ENCODE results near the gene DTD1. TPM values are rescaled to one million over a fixed set of nuclear protein-coding genes. Genes with fewer than 3 reads are reported as not detected.

Gene DTD1
- polyA plus RNA-seq, 3 donors: 20.6 to 25.9 (median 24.5) TPM

GRCh38 chr20:18647777-18648176, 59.9 kb downstream of the DTD1 start:
- 48 to 90% (median 84%) methylated on average over 1 to 2 of the region's 2 CpGs for WGBS, 3 donors

GRCh38 chr20:18650224-18650623, 62.4 kb downstream of the DTD1 start:
- WGBS, 3 donors: 72 to 89% (median 80%) methylated on average over 5 of the region's 5 CpGs
- H3K27ac ChIP-seq (ENCODE audit: low read depth, low read length): no peak overlapping the region

More at GRCh38 chr20:18647777-18648176, 59.9 kb downstream of the DTD1 start:
- no peak overlapping the region for H3K27ac ChIP-seq (ENCODE audit: low read depth, low read length)

- WGBS, 3 donors: 56 to 64% (median 57%) methylated on average over 1 of the region's 1 CpG
- H3K27ac ChIP-seq (ENCODE audit: low read depth, low read length): no peak overlapping the region
These were observed 66.0 kb downstream of the DTD1 start for GRCh38 chr20:18653736-18654447.

- H3K27ac ChIP-seq (ENCODE audit: low read depth, low read length): no peak overlapping the region
- WGBS, 3 donors: 89 to 95% (median 90%) methylated on average over 1 of the region's 1 CpG
These were observed 66.6 kb downstream of the DTD1 start for GRCh38 chr20:18654448-18654773.

- WGBS, 3 donors: 84 to 87% (median 85%) methylated on average over 4 of the region's 4 CpGs
- H3K27ac ChIP-seq (ENCODE audit: low read depth, low read length): no peak overlapping the region
These were observed 69.7 kb downstream of the DTD1 start for GRCh38 chr20:18657575-18657974.

DNA sequence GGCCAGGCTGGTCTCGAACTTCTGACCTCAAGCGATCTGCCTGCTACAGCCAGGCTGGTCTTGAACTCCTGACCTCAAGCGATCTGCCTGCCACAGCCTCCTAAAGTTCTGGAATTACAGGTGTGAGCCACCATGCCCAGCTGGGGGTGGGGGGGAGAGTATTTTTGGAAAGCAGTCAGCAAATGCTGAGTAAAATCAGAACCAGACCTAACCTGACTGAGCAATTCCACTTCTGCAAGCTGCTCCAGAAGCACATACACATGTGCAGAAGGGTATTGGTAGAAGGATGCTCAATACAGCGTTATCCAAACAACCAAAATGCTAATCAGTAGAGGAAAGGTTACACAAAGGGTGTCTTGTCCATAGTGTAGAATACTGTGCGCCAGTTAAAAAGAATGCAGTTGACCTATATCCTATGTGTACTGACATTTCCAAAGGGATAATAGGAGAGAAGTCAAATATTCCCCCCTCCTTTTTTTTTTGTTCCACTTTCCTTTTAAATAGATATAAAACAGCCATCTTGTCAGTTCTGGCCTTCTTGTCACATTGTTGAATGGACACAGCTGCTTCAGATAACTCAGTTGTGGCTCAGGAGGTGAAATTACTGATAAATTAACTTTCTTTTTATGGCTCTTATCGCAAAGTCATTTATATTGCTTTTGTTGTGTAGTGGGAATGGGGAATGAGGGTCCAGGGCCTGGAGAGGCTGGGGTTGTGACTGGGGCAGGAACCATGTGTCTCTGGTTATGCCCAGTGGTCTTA, 74.6 kb downstream of the DTD1 start:
- H3K27ac ChIP-seq (ENCODE audit: low read depth, low read length): no peak overlapping the region
- 93 to 97% (median 94%) methylated on average over 6 of the region's 6 CpGs for WGBS, 3 donors

- 86 to 92% (median 92%) methylated on average over 2 of the region's 2 CpGs for WGBS, 3 donors
- no peak overlapping the region for H3K27ac ChIP-seq (ENCODE audit: low read depth, low read length)
These were observed 76.1 kb downstream of the DTD1 start for GRCh38 chr20:18663932-18664331.

GRCh38 chr20:18665135-18665534, 77.3 kb downstream of the DTD1 start:
- WGBS, 3 donors: 92 to 94% (median 92%) methylated on average over 2 of the region's 2 CpGs
- no peak overlapping the region for H3K27ac ChIP-seq (ENCODE audit: low read depth, low read length)

DNA sequence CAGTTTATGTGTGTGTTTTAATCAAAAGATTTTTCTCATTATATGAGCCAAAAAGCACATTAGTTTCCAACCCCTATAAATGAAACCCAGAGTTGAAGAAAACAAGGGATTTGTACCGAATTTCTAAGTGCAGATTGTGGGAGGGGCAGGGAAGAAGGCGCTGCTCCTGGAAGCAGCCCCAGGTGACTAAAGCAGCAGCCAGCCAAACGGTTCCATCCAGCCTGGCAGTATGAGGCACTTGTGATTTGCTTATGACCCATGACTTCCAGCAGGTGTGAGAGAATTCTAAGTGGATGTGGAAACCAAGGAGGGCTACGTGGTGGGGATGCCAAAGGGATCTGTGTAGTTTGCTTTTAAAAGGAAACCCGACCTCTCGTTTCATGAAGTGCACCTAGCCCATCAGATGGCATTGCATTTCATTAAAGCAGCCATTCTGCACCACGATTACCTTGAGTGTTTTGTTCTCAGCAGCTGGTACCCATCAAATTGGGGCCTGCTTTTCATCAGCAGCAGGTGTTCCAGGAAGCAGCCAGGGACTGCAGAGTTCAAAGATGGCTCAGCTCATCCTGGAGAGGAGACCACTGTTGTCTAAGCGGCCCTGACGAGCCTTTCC, 79.1 kb downstream of the DTD1 start:
- H3K27ac ChIP-seq (ENCODE audit: low read depth, low read length): no peak overlapping the region
- 84 to 86% (median 84%) methylated on average over 9 of the region's 9 CpGs for WGBS, 3 donors

DNA sequence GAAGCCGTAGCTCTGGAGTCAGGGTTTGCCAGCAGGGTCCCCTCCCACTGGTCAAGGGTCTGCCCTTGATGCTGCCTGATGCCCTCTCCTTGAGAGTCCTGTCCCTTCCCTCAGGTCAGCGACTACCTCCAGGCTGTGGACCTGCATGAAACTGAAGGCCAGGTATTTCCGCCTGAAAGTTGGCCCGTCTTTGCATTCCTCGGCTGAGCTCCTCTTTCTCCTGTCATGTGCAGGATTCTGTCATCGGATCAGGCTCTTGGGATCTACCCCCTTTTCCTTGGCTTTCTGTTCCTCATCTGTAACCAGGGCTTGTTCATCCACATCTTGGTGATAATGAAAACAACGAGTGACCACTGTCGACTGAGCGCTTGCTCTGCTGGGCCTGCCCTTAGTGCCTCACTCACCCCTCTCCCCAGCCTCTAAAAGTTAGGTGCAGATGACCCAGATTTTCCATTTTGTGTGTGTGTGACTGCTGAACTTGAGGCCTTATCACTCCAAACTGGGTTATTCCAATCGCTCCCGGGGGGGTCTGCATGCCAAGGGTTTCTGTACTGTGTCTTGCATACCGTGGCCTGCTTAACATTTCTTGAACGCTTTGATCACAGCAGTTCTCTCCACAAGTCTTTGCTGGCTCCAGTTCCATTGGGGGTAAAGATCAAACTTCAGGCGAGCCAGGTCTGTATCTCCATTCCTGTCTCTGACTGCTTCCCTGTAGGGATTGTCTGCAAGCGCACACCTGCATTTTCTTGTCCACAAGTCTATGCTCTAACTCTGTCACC, 81.6 kb downstream of the DTD1 start:
- WGBS, 3 donors: 85 to 88% (median 85%) methylated on average over 15 of the region's 15 CpGs
- H3K27ac ChIP-seq (ENCODE audit: low read depth, low read length): no peak overlapping the region

DNA sequence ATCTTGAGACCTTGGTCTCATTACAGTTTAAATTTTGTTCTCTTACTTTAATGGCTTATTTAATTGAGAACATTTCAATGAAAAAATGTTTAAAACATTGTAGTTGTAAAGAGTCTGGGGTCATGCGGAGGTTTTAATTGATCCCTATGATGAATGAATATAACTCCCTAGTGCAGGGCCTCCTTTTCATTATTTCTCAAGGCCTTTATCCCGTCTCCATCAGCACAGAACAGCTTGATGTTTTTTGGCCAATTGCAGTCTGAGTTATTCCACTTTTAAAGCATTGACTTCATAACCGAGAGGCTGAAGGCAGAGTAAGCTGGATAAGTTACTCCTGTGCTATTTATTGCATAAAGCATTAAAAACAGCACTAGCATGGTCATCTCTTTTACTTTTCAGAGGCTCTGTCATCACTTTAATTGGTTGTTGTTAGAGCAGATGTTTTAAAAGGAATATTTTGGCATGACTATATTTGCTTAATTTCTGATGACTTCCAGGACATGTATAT, 83.4 kb downstream of the DTD1 start:
- H3K27ac ChIP-seq (ENCODE audit: low read depth, low read length): no peak overlapping the region
- 83 to 92% (median 83%) methylated on average over 3 of the region's 3 CpGs for WGBS, 3 donors

GRCh38 chr20:18672834-18673233, 85.0 kb downstream of the DTD1 start:
- WGBS, 3 donors: 90 to 97% (median 96%) methylated on average over 9 of the region's 9 CpGs
- no peak overlapping the region for H3K27ac ChIP-seq (ENCODE audit: low read depth, low read length)

GRCh38 chr20:18676396-18676795, 88.5 kb downstream of the DTD1 start:
- WGBS, 3 donors: 87 to 89% (median 87%) methylated on average over 7 of the region's 7 CpGs
- H3K27ac ChIP-seq (ENCODE audit: low read depth, low read length): no peak overlapping the region

GRCh38 chr20:18677126-18677525, 89.3 kb downstream of the DTD1 start:
- H3K27ac ChIP-seq (ENCODE audit: low read depth, low read length): no peak overlapping the region
- 70 to 84% (median 78%) methylated on average over 4 of the region's 4 CpGs for whole genome bisulfite sequencing, 3 donors

DNA sequence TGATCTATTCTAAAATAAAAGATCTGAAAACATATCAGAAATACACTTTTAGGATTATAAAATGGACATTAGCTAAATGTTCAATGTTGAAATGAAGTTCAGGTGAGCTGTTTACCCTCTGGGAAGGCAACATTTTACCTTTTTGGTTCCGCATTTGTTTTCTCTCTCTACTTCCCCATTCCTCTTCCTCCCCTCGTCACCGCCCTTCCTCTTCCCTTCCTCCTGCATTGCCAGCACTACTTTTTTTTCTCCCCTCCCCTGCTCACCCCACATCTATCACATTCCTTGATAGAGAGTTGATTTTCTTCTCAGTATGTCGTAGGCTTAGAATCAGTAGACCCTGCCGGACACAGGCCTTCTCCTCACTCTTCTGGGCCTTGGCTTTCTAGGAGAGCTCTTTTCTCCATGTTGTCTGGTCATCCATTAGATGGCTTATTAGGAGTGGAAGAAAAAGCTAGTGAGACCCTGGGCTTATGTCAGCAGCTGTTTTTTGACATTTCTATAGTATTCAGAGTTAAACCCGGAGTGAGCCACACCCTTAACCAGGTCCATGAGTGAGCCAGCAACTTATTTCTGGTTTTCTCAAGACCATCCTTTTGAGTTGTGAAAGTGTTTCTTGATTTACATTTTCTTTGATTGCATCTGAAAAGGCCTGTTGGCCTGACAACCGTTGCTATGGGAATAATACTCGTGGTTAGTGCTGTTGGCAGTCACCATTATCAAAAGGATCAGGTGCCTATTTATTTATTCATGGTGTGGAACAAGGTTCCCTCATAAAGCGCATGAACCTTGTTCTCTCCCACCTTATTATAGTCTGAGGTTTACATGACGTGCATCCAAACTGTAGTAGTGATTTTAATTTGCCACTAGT, 90.9 kb downstream of the DTD1 start:
- H3K27ac ChIP-seq (ENCODE audit: low read depth, low read length): no peak overlapping the region

DNA sequence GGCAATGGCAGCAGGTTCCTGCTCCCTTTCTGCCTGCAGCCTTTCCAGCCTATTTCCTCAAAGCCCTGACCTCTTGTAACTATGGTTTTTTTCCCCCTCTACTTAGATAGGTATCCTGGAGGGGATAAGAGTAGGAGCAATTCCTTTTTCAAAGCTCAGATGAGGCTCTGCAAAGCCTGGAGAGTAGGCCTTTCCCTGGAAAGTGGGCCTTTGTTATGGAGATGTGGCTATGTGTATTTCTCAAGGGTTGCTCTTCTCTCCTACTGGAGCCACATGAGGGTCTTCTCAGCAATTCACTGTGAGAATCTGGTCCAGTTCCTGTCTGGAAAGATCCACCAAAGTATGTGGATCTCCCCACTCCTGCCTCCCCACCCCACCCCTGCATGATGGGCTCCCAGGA, 96.0 kb downstream of the DTD1 start:
- no peak overlapping the region for H3K27ac ChIP-seq (ENCODE audit: low read depth, low read length)

More for the DNA sequence above, 90.9 kb downstream of the DTD1 start:
- WGBS, 3 donors: 67 to 84% (median 72%) methylated on average over 10 of the region's 10 CpGs

DNA sequence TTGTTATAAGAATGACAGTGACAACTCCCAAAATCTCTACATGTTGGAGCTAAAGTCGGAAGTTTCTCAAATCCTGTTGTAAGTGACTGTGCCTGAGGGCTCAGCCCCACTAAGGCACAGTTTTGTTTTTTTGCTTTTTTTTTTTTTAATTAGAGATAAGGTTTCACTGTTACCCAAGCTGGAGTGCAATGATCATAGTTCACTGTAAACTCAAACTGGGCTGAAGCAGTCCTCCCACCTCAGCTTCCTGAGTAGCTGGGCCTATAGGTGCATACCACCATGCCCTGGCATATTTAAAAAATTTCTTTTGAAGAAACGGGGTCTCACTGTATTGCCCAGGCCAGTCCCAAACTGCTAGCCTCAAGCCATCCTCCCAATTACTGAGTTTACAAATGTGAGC, 96.9 kb downstream of the DTD1 start:
- WGBS, 3 donors: 93 to 96% (median 94%) methylated on average over 2 of the region's 2 CpGs
- no peak overlapping the region for H3K27ac ChIP-seq (ENCODE audit: low read depth, low read length)

DNA sequence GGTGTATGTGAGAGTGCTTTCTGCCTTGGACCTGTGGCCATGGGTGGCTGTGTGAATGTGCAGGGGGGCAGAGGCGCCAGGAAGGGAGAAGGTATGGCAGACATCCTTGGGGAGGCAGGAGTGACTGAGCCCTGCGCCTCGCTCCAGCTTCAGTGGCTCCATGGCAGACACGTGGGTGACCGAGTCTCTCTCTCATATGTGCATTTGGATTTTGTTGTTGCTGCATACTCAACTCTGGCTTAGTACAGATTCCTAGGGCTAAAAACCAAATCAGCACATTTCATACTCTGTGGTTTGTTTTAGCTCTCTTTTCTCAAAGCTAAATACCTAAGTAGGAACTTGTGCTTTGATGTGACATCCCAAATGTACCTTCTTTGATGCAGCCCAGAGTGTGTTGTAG, 97.6 kb downstream of the DTD1 start:
- H3K27ac ChIP-seq (ENCODE audit: low read depth, low read length): no peak overlapping the region
- 95 to 100% (median 96%) methylated on average over 5 of the region's 5 CpGs for WGBS, 3 donors

All from adipose tissue (tissue), 3 donors.